NCI-H82 treated with DMSO at 0.1 percent for 48 hours (cell line): ENCODE measurements around the gene ZNF385D.

Experiments
- DNase-seq: peaks from one replicate; lab custom pipeline; 2025; ENCODE audit not compliant: unreplicated experiment; lab: John Stamatoyannopoulos, UW

ZNF385D gene

GRCh38 chr3:21462141-21462540 is 288.9 kb downstream of the ZNF385D start:
- DNase-seq: no peak

DNA sequence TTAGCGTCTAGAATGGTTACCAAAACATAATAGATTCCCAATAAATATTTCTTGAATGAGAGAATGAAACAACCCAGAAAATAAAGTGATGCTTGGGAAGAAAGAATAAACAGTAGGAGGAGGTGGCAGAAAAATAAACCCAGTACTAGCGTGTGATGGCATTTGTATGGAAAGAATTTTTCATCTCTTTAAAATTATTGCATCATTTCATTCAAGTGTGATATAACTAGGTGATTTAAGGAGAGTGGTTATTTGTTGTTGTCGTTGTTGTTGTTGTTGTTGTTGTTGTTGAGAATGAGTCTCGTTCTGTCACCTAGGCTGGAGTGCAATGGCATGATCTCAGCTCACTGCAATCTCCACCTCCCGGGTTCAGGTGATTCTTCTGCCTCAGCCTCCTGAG is 293.9 kb downstream of the ZNF385D start:
- no peak for DNase-seq

DNA sequence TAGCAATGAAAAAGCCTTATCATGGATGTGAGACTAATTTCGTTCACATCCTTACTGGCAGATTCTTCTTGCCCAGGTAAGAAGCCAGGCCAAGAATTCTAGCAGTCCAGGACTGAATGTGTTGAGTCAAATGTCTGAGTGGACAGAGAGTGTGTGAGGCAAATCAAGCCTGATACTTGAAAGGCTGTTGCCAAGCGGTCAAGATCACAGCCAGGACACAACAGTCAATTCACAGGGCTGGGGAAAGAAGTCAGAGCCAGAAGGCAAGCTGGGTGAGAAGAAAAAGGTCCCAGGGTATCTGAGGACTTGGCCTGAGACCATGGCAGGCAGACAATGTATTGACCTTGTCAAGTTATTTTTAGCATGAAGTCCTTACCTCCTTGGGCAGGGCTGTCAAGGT is 301.3 kb downstream of the ZNF385D start:
- no peak for DNase-seq

DNA sequence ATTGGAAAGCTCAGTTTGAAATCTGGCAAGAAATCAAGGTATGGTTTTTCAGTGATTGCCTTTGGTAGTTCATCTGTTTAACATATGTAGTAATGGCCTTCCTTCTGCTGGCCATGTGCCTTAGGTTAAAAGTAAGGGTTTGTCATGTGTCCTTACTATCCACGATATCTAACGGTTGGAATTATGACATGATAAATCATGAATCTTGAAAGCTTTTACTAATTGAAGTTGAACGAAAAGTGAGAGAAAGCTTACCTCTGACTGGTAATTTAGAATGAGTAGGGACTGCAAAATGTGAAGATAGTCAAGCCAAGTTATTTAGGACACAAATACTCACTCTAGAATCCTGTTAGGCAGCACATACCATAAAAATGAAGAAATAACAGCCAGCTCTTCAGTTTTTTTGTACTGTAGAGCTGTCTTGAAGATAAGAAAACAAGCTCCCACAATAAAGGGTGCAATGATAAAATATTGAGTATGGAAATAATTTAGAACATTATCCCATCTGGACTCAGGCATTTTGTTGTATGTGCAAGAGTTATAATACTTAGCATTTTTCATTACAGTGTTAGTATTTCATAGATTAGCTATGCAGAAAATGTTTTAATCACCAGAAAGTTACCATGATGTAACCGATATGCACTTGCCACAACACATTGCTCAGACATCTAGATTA is 303.4 kb downstream of the ZNF385D start:
- no peak for DNase-seq

DNA sequence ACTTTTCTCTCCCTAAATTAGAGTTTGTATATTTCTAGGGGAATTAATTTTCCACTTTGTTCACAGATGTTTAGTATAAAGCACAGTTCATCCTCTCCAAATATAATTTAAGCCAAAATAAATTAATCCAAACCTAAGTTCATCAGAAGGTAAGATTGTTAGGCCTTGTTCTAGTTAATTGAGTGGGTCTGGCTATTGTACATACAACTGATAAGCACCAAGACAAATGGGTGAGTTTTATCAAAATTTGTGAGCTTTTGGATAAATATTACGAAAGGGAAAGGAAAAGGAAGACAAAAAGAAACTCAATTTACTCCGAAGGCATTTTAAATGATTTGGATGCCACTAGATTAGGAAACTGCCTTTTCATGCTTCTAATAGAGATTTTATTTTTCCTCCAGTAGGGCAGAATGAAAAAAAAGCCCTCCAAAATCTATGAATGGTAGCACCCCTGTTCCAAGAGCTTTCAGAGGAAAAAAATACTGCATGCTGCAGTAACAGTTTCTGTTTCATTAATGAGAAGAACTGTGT is 304.0 kb downstream of the ZNF385D start:
- DNase-seq: no peak

GRCh38 chr3:21446027-21446426 is 305.0 kb downstream of the ZNF385D start:
- DNase-seq: no peak

GRCh38 chr3:21441821-21442220 is 309.2 kb downstream of the ZNF385D start:
- DNase-seq: no peak

- DNase-seq: no peak
Measured at GRCh38 chr3:21436835-21437234, 314.2 kb downstream of the ZNF385D start.

- no peak for DNase-seq
Measured at GRCh38 chr3:21435871-21436270, 315.1 kb downstream of the ZNF385D start.

GRCh38 chr3:21434310-21434709 is 316.7 kb downstream of the ZNF385D start:
- DNase-seq: no peak

- no peak for DNase-seq
Measured at GRCh38 chr3:21433751-21434150, 317.3 kb downstream of the ZNF385D start.

GRCh38 chr3:21426920-21427319 is 324.1 kb downstream of the ZNF385D start:
- DNase-seq: no peak

DNA sequence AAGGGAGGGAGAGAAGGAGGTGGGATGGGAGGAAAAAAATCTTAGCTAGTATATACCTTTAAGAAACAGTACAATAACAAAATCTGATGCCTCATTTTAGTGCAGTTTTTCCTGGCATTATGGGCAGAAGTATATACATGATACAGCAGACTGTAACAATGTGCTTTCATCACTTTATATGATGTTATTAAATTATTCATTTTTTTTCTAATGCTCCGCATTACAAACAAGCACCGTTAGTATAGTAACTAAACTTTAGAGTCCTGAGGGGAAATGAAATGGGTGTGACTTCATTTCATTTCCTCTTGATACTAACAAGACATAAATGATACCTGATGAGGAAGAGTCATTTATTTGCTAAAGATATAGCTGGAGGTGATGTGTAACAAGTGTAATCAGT is 325.3 kb downstream of the ZNF385D start:
- no peak for DNase-seq

DNA sequence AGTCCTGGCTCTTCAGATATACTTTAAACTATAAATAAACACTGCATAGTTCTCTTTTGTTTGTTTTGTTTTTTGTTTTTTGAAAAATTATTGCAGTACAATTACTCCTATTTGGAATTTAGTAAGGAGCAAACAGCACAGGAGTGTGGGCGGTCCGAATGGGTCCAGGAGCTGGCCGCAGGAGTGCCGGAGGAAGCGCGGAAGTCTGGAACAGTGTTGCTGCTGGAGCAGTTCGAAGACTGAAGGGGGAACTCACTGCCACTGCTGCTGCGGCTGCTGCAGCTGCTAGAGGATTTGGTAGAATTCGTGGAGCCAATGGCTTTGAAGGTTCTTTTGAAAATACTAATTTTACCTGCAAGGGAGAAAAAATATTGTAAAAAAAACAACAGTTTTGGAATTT is 329.9 kb downstream of the ZNF385D start:
- no peak for DNase-seq

DNA sequence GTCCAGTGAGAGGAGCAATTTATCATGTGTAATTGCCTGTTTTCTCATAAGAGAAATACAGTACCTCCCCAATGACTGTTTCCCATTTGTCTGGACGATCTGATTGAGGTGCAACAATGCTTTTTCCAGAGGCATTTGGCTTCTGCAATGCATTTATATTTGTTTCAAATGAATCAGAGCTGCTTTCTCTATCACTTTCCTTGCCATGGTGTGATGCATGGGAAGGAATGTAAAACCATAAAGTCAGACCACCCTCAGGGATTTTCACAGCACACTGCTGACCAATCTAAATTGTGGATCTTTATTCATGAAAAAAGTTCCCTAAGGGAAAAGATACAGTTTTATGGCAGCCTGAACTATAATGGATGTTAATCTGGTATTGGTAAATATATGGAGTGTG is 333.0 kb downstream of the ZNF385D start:
- no peak for DNase-seq

DNA sequence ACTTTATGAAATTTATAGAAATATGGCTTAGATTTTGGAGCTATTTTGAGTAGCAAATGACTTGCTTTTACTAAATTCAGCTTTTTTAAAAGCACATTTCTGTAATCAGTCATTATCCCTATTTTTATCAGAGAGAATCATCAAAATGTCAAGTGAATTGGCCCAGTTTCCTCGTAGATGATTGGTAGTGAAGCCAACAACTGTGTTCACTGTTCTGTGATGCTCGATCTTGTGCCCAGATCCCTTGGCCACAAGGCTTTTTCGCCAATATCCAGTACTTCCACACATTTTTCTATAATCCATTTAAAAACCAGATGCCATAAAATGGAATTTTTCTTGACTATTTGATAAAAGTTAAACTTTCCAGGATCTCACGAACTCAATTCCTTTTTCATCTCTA is 336.5 kb downstream of the ZNF385D start:
- DNase-seq: no peak

GRCh38 chr3:21411058-21411457 is 340.0 kb downstream of the ZNF385D start:
- no peak for DNase-seq

DNA sequence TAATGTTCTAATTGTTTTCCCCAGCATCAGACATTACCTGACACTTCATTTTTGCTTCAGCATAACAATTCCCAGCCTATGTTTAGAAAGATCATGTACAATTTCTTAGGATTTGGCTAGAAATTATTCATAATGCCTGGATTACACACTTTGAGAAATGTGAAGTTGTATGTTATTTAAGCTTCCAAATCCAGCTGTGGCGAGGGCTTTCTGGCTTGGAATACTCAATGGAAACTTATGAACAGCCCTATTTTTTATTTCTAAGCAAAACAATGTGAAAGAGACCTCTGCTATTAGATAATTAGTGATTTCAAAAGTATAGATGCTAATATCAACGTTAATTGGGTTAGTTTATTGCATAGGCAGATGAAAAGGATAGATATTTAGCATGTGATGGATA is 341.6 kb downstream of the ZNF385D start:
- no peak for DNase-seq

DNA sequence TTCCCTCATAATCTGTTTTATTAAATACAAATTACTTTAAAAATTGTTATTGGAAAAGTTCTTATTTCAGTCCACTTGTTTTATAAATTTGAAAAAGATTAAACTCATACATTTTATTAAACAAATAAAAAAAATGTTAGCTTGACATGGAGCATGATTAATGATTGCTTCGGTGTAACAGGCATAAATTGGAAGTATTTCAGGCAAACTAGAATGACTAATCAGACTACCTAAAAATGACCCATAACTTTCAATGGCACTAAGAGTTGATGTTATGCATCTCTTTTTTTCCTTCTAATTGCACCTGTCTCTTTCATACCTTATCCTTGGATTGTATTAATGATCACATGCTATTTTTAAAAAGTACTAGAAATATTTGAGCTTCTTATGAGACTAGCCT is 343.3 kb downstream of the ZNF385D start:
- DNase-seq: no peak

GRCh38 chr3:21405671-21406667 is 345.0 kb downstream of the ZNF385D start:
- DNase-seq: no peak

DNA sequence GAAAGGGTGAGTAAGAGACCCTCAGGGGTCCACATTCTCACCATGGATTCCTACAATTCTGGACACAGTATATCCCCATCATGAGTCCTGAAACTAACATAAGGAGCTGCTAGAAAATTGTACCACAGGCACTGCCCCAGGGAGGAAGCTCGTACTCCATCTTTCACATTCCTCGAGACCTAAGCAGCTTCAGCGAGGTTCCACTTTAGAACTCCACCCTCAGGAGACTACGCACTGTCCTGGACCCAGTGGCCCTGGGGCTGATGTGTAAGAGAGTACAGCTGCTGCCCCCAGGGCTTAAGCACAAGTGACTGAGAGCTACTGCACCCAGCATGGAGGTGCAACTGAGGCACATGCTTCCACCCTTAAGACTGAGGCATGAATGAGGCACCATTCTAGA is 352.5 kb downstream of the ZNF385D start:
- no peak for DNase-seq

DNA sequence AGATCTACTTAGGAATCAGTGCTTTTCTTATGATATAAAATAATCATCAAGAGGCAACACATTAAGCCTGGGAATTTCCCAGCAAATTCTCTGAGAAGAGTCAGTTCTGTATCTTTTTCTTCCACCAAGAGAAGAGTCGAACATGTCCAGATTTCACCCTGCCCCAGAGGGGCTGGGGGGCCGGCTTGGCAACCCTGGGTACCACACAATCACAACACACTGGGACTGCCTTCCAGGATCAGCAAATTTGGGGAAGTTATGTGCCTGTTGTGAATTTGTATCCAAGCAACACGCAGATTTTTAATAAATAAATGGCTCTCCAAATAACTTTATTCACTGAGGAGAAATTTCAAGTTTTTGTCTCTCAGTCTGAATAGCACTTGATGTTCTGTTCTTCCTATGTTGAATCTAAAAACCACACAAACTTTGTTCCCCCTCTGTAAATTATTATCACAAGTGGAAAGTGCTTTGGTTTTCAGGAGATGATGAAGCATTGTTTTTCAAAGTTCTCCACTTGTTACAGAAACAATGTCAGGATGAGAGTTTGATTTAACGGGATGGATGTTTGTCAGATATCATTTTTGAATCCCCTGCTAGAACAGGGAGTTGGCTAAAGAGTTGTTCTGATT is 357.2 kb downstream of the ZNF385D start:
- no peak for DNase-seq
